ENCODE data around the gene CAVIN4. TPM values are rescaled to one million over a fixed set of nuclear protein-coding genes. Genes with fewer than 3 reads are reported as not detected.
A peak's percentile ranks its signal among the peaks of the same experiment; 100 is the strongest.

Gene CAVIN4
- polyA plus RNA-seq, 1 donor from 2014 or later, result 15.3 TPM

- TF ChIP-seq EZH2 (IDR thresholded peaks at IDR 0.05; ENCODE audit: borderline replicate concordance, insufficient read depth, low read length, poor library complexity, severe bottlenecking) (no peak), TAF1 (IDR thresholded peaks at IDR 0.05; ENCODE audit: low read depth) (no peak), REST (IDR thresholded peaks at IDR 0.05; ENCODE audit: borderline replicate concordance) (no peak), POLR2AphosphoS5 (IDR thresholded peaks at IDR 0.05) (peak; percentile 5), SMC3 (conservative IDR thresholded peaks at IDR 0.05; ENCODE audit: poor library complexity) (peak; percentile 87), MXI1 (conservative IDR thresholded peaks at IDR 0.05; ENCODE audit: poor library complexity, severe bottlenecking) (no peak), RAD21 (conservative IDR thresholded peaks at IDR 0.05) (peak; percentile 90), EP300 (conservative IDR thresholded peaks at IDR 0.05; ENCODE audit: poor library complexity, severe bottlenecking) (no peak)
- TF ChIP-seq, protein P1, sequence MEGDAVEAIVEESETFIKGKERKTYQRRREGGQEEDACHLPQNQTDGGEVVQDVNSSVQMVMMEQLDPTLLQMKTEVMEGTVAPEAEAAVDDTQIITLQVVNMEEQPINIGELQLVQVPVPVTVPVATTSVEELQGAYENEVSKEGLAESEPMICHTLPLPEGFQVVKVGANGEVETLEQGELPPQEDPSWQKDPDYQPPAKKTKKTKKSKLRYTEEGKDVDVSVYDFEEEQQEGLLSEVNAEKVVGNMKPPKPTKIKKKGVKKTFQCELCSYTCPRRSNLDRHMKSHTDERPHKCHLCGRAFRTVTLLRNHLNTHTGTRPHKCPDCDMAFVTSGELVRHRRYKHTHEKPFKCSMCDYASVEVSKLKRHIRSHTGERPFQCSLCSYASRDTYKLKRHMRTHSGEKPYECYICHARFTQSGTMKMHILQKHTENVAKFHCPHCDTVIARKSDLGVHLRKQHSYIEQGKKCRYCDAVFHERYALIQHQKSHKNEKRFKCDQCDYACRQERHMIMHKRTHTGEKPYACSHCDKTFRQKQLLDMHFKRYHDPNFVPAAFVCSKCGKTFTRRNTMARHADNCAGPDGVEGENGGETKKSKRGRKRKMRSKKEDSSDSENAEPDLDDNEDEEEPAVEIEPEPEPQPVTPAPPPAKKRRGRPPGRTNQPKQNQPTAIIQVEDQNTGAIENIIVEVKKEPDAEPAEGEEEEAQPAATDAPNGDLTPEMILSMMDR (IDR thresholded peaks at IDR 0.05; ENCODE audit: poor library complexity, severe bottlenecking), result peak; percentile 90
- H3K9ac ChIP-seq (ENCODE audit: low read length), result no peak overlapping the region
- H3K27me3 ChIP-seq (ENCODE audit: insufficient read depth, low read depth, low read length), result no peaks in the 10 kb centered on the region
- no peak overlapping the region for H3K4me2 ChIP-seq (ENCODE audit: low read length)
- H4K20me1 ChIP-seq (ENCODE audit: insufficient read depth), result no peaks in the 10 kb centered on the region
- H3K9me2 ChIP-seq (ENCODE audit: insufficient read depth, low read length), result no peaks in the 10 kb centered on the region
- H3K36me3 ChIP-seq (ENCODE audit: insufficient read depth, low read length), result no peaks in the 10 kb centered on the region
- H3K27ac ChIP-seq (ENCODE audit: low read length), result no peak overlapping the region
- no peaks in the 10 kb centered on the region for H3K9me3 ChIP-seq (ENCODE audit: low read length)
- no peaks in the 10 kb centered on the region for H3F3A ChIP-seq (ENCODE audit: insufficient read depth, low read length, poor library complexity, severe bottlenecking)
- H2AFZ ChIP-seq (ENCODE audit: low read depth, low read length), result no peak overlapping the region
- H3K79me2 ChIP-seq (replicated peaks; ENCODE audit: insufficient read depth, low read length), result no peaks in the 10 kb centered on the region
- H3K4me3 ChIP-seq (ENCODE audit: low read length), result no peak overlapping the region
Observed at GRCh38 chr9:100595391-100596199, 17.7 kb downstream of the CAVIN4 start.

GRCh38 chr9:100597236-100597635 lies 19.4 kb downstream of the CAVIN4 start:
- no peaks in the 10 kb centered on the region for H3K9me3 ChIP-seq (ENCODE audit: low read length)
- no peaks in the 10 kb centered on the region for H3F3A ChIP-seq (ENCODE audit: insufficient read depth, low read length, poor library complexity, severe bottlenecking)
- no peak overlapping the region for H3K9ac ChIP-seq (ENCODE audit: low read length)
- H3K27me3 ChIP-seq (ENCODE audit: insufficient read depth, low read depth, low read length), result no peaks in the 10 kb centered on the region
- H3K36me3 ChIP-seq (ENCODE audit: insufficient read depth, low read length), result no peaks in the 10 kb centered on the region
- H3K9me2 ChIP-seq (ENCODE audit: insufficient read depth, low read length), result no peaks in the 10 kb centered on the region
- no peaks in the 10 kb centered on the region for H3K79me2 ChIP-seq (replicated peaks; ENCODE audit: insufficient read depth, low read length)
- no peak overlapping the region for H3K4me2 ChIP-seq (ENCODE audit: low read length)
- H3K27ac ChIP-seq (ENCODE audit: low read length), result no peak overlapping the region
- no peak overlapping the region for H2AFZ ChIP-seq (ENCODE audit: low read depth, low read length)
- no peaks in the 10 kb centered on the region for H4K20me1 ChIP-seq (ENCODE audit: insufficient read depth)
- TF ChIP-seq RAD21 (conservative IDR thresholded peaks at IDR 0.05), result no peak
- H3K4me3 ChIP-seq (ENCODE audit: low read length), result no peak overlapping the region

Measured in neural cell (in vitro differentiated cells).